K562 (cell line): Measurements from ENCODE around the gene RINL. TPM values are rescaled to one million over a fixed set of nuclear protein-coding genes. Genes with fewer than 3 reads are reported as not detected.

Experiments
- ATF4 ChIP-seq: fragments of 450-650 bp; formaldehyde crosslinking; IDR thresholded peaks from 2 replicates; pipeline ENCODE4 v1.4.0; 2022; ENCODE audit warnings: mild to moderate bottlenecking, moderate library complexity
- CEBPB ChIP-seq: fragments of 450-650 bp; IDR thresholded peaks from 2 replicates; pipeline ENCODE4 v1.6.1; 2016; ENCODE audit warnings: missing genetic modification characterization, missing compliant biosample characterization
- ERF ChIP-seq: fragments of 450-650 bp; formaldehyde crosslinking; IDR thresholded peaks from 2 replicates; pipeline ENCODE4 v1.4.0; 2020; ENCODE audit warnings: mild to moderate bottlenecking, mixed read lengths
- FIP1L1 ChIP-seq: fragments of 200-400 bp; formaldehyde crosslinking; IDR thresholded peaks from 2 replicates; pipeline ENCODE4 v1.6.1; 2018; ENCODE audit warnings: mild to moderate bottlenecking, low read depth, low read length; ENCODE audit not compliant: poor library complexity, severe bottlenecking
- FOXA3 ChIP-seq, 2 experiments: fragments of 450-650 bp in 1 of 2; sonication (generic) in 1 of 2; formaldehyde crosslinking; IDR thresholded peaks in 1 of 2; conservative IDR thresholded peaks in 1 of 2; 2 replicates each; pipeline versions ENCODE4 v1.4.0 to v1.8.0; 2020 to 2022; ENCODE audit warnings: mild to moderate bottlenecking in 2 of 2, missing genetic modification reagents in 1 of 2
- FOXJ2 ChIP-seq: fragments of 200-800 bp; sonication (Bioruptor generic); IDR thresholded peaks from 2 replicates; pipeline ENCODE4 v1.6.1; 2016; ENCODE audit warnings: missing genetic modification characterization, missing compliant biosample characterization
- FOXK2 ChIP-seq, 2 experiments: fragments of 450-650 bp; IDR thresholded peaks in 1 of 2; conservative IDR thresholded peaks in 1 of 2; 2 replicates each; pipeline ENCODE4 v1.6.1; 2016; ENCODE audit warnings: low read depth in 2 of 2, mild to moderate bottlenecking in 1 of 2
- MCM5 ChIP-seq: fragments of 450-650 bp; IDR thresholded peaks from 2 replicates; pipeline ENCODE4 v1.6.1; 2016; ENCODE audit warnings: low read depth
- NR2C1 ChIP-seq, 2 experiments: fragments of 450-650 bp; IDR thresholded peaks; 2 replicates each; pipeline ENCODE4 v1.6.1; 2017; ENCODE audit warnings: mild to moderate bottlenecking in 2 of 2, antibody characterized with exemption in 1 of 2, inconsistent platforms in 1 of 2, missing compliant biosample characterization in 1 of 2, missing genetic modification characterization in 1 of 2
- RHOXF2B ChIP-seq: fragments of 250-450 bp; sonication (Bioruptor Pico); conservative IDR thresholded peaks from 2 replicates; pipeline ENCODE4 v1.5.1; 2021
- SIN3A ChIP-seq, 2 experiments: fragments of 150-350 bp in 1 of 2; IDR thresholded peaks; 2 replicates each; pipeline ENCODE4 v1.6.1; 2011 to 2016; ENCODE audit warnings: borderline replicate concordance in 2 of 2, low read depth in 2 of 2, low read length in 2 of 2, mild to moderate bottlenecking in 2 of 2, moderate library complexity in 2 of 2; ENCODE audit not compliant: control insufficient read depth in 1 of 2
- YY1 ChIP-seq, 3 experiments: IDR thresholded peaks; 2 replicates each; pipeline ENCODE4 v1.6.1; 2011; ENCODE audit warnings: low read length in 2 of 3, mild to moderate bottlenecking in 2 of 3, moderate library complexity in 2 of 3, borderline replicate concordance in 1 of 3, control low read depth in 1 of 3, low read depth in 1 of 3; ENCODE audit not compliant: insufficient read depth in 3 of 3, insufficient replicate concordance in 2 of 3, control insufficient read depth in 1 of 3, insufficient read length in 1 of 3; ENCODE audit errors: extremely low read depth in 1 of 3
- ZNF143 ChIP-seq: sonication (generic); formaldehyde crosslinking; IDR thresholded peaks from 2 replicates; pipeline ENCODE4 v1.9.0; 2022; ENCODE audit warnings: mild to moderate bottlenecking, missing genetic modification reagents
- polyA plus RNA-seq, 8 experiments: library from polyadenylated mRNA; depleted of rRNA in 4 of 8; stranded (reverse) in 5 of 8; unstranded in 3 of 8; fragments of >200 nt; fragmentation: Nextera tagmentation in 2 of 8; fragmentation: Illumina TruSeq in 1 of 8; extraction: Ambion mirVana in 2 of 8; extraction: Trizol in 1 of 8; gene quantifications; 2 replicates each; pipeline versions ENCODE4 v1.2.1 to v1.2.3, GENCODE V29; 2011 to 2014; ENCODE audit warnings: inconsistent platforms in 1 of 8, missing spikeins in 1 of 8
- total RNA-seq, 7 experiments: library from RNA; depleted of rRNA in 6 of 7; stranded (reverse); fragments of >200 nt in 6 of 7; fragmentation: Illumina TruSeq in 2 of 7; extraction: Trizol in 2 of 7; gene quantifications; 2 replicates each; pipeline versions ENCODE4 v1.2.1 to v1.2.3, GENCODE V29; 2011 to 2021; ENCODE audit warnings: low replicate concordance in 1 of 7
- TF ChIP-seq, protein P1 (sequence below): fragments of 450-650 bp; formaldehyde crosslinking; IDR thresholded peaks from 2 replicates; pipeline ENCODE4 v1.4.0; 2020; ENCODE audit warnings: mild to moderate bottlenecking, moderate library complexity
- TF ChIP-seq, protein P2 (sequence below): fragments of 450-650 bp; IDR thresholded peaks from 2 replicates; pipeline ENCODE4 v1.6.1; 2017; ENCODE audit warnings: antibody characterized with exemption
- TF ChIP-seq, protein P3 (sequence below): fragments of 450-650 bp; formaldehyde crosslinking; IDR thresholded peaks from 2 replicates; pipeline ENCODE4 v1.4.0; 2022; ENCODE audit warnings: missing genetic modification characterization

RINL gene
- total and polyA plus RNA-seq, 9 of the 15 experiments (the other 6 are each of a cell fraction or from before 2014, with no cell fraction given), result 0.82 to 10.9 (median 4.9) TPM

- TF ChIP-seq, protein P1, sequence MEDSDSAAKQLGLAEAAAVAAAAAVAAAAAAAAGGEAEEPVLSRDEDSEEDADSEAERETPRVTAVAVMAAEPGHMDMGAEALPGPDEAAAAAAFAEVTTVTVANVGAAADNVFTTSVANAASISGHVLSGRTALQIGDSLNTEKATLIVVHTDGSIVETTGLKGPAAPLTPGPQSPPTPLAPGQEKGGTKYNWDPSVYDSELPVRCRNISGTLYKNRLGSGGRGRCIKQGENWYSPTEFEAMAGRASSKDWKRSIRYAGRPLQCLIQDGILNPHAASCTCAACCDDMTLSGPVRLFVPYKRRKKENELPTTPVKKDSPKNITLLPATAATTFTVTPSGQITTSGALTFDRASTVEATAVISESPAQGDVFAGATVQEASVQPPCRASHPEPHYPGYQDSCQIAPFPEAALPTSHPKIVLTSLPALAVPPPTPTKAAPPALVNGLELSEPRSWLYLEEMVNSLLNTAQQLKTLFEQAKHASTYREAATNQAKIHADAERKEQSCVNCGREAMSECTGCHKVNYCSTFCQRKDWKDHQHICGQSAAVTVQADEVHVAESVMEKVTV (CRISPR knock-in tag), result no peak
- TF ChIP-seq, protein P2, sequence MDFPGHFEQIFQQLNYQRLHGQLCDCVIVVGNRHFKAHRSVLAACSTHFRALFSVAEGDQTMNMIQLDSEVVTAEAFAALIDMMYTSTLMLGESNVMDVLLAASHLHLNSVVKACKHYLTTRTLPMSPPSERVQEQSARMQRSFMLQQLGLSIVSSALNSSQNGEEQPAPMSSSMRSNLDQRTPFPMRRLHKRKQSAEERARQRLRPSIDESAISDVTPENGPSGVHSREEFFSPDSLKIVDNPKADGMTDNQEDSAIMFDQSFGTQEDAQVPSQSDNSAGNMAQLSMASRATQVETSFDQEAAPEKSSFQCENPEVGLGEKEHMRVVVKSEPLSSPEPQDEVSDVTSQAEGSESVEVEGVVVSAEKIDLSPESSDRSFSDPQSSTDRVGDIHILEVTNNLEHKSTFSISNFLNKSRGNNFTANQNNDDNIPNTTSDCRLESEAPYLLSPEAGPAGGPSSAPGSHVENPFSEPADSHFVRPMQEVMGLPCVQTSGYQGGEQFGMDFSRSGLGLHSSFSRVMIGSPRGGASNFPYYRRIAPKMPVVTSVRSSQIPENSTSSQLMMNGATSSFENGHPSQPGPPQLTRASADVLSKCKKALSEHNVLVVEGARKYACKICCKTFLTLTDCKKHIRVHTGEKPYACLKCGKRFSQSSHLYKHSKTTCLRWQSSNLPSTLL, result no peak
- no peak for TF ChIP-seq NR2C1 (IDR thresholded peaks at IDR 0.05)
- no peak for TF ChIP-seq NR2C1 (tag; IDR thresholded peaks at IDR 0.05)
- no peak for TF ChIP-seq MCM5
- TF ChIP-seq ATF4 (CRISPR knock-in tag), result peak; percentile 34; the same call in 1 of the 2 replicates
- TF ChIP-seq FOXA3 (CRISPR knock-in tag; conservative IDR thresholded peaks at IDR 0.05 in 1 of 2, IDR thresholded peaks at IDR 0.05 in 1 of 2), result no peak
- TF ChIP-seq ZNF143 (CRISPR knock-in tag), result no peak
- peak; percentile 88 for TF ChIP-seq FIP1L1
- peak; percentile 11; the same call in 1 of the 2 replicates for TF ChIP-seq ERF (CRISPR knock-in tag)
- TF ChIP-seq YY1 (IDR thresholded peaks at IDR 0.05; ENCODE audit: borderline replicate concordance in 1 of 3, control insufficient read depth in 1 of 3, extremely low read depth in 1 of 3, insufficient read depth in 3 of 3, insufficient read length in 1 of 3, insufficient replicate concordance in 2 of 3, low read depth in 1 of 3, low read length in 2 of 3), result peak in 1 of 3 experiments; percentile 38
- TF ChIP-seq, protein P3, sequence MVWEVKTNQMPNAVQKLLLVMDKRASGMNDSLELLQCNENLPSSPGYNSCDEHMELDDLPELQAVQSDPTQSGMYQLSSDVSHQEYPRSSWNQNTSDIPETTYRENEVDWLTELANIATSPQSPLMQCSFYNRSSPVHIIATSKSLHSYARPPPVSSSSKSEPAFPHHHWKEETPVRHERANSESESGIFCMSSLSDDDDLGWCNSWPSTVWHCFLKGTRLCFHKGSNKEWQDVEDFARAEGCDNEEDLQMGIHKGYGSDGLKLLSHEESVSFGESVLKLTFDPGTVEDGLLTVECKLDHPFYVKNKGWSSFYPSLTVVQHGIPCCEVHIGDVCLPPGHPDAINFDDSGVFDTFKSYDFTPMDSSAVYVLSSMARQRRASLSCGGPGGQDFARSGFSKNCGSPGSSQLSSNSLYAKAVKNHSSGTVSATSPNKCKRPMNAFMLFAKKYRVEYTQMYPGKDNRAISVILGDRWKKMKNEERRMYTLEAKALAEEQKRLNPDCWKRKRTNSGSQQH (CRISPR knock-in tag), result no peak
- TF ChIP-seq CEBPB, result 0 out of 2 replicates have a peak, but pooled peaks have one; percentile 10
- peak in 1 of 2 experiments; percentile 91; a peak in 1 of 4 replicates for TF ChIP-seq SIN3A (IDR thresholded peaks at IDR 0.05; ENCODE audit: borderline replicate concordance in 2 of 2, control insufficient read depth in 1 of 2, low read depth in 2 of 2, low read length in 2 of 2)
- TF ChIP-seq FOXK2 (conservative IDR thresholded peaks at IDR 0.05 in 1 of 2, IDR thresholded peaks at IDR 0.05 in 1 of 2; ENCODE audit: low read depth in 2 of 2), result peak in 1 of 2 experiments; percentile 51; a peak in 1 of 4 replicates
- TF ChIP-seq FOXJ2 (tag), result 0 out of 2 replicates have a peak, but pooled peaks have one; percentile 56
- no peak for TF ChIP-seq RHOXF2B (CRISPR knock-in tag)
Measured at GRCh38 chr19:38849147-38849859, 28.8 kb downstream of the RINL start (continued).
